ENCODE results near the gene LATS2. TPM values are rescaled to one million over a fixed set of nuclear protein-coding genes. Genes with fewer than 3 reads are reported as not detected.

LATS2 gene
- 7.3 and 14.1 TPM in 2 replicates for total RNA-seq (2014; rRNA removed; shearing (Covaris generic); ENCODE audit: low replicate concordance)

DNA sequence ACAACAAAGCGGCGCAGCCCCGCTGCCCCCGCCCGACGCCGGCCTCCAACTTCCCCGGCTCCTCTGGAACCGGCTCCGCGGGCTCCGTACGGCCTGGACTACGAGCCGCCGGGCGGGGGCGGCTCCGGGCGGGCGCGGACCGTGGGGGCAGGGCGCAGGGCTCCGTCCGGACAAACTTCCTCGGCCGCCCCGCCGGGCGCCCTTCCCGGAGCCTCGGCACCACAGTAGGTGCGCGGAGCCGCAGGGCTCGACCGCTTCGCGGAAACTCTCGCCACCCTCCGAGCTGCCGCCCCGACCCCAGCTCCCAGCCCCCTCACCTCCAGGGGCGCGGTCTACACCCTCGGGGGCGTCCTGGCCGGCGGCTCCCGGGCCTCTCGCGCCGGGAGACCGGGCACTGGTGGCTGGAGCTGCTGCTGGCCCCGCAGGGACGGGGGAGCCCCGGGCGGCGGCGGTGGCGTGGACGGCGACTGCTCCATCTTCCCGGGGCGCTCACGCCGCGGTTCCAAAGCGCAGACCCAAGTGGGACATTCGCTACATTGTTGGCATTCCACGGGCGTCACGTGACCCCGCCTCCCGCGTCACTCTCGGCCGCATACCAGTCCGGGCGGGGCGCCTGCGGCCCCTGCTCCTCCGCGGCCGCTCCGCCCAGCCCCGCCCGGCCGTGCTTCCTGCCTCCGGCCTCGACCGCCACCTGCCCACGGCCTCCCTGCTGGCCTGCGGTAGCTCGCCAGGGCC, at the start of gene LATS2:
Gene LATS2, minus strand, starts transcription at position 558 of the 735 bp plus-strand sequence. CDS start 15,560 bp downstream, outside the sequence.
- in situ Hi-C loops (cut with HindIII; ENCODE audit: low pct_unique_long_range_greater_than_20kb, low sequenced_read_pairs): no loop called here
- DNase-seq (ENCODE audit: low read depth): peak; percentile 85

- in situ Hi-C loops (cut with HindIII; ENCODE audit: low pct_unique_long_range_greater_than_20kb, low sequenced_read_pairs): no loop called here
- DNase-seq (ENCODE audit: low read depth): no peak
Measured at GRCh38 chr13:21109168-21109567, 47.8 kb upstream of the LATS2 start.

GRCh38 chr13:21106089-21106488, 44.7 kb upstream of the LATS2 start:
- in situ Hi-C loops (cut with HindIII; ENCODE audit: low pct_unique_long_range_greater_than_20kb, low sequenced_read_pairs): no loop called here
- DNase-seq (ENCODE audit: low read depth): no peak

- in situ Hi-C loops (cut with HindIII; ENCODE audit: low pct_unique_long_range_greater_than_20kb, low sequenced_read_pairs): no loop called here
- no peak for DNase-seq (ENCODE audit: low read depth)
Measured at GRCh38 chr13:21104199-21105019, 43.0 kb upstream of the LATS2 start.

DNA sequence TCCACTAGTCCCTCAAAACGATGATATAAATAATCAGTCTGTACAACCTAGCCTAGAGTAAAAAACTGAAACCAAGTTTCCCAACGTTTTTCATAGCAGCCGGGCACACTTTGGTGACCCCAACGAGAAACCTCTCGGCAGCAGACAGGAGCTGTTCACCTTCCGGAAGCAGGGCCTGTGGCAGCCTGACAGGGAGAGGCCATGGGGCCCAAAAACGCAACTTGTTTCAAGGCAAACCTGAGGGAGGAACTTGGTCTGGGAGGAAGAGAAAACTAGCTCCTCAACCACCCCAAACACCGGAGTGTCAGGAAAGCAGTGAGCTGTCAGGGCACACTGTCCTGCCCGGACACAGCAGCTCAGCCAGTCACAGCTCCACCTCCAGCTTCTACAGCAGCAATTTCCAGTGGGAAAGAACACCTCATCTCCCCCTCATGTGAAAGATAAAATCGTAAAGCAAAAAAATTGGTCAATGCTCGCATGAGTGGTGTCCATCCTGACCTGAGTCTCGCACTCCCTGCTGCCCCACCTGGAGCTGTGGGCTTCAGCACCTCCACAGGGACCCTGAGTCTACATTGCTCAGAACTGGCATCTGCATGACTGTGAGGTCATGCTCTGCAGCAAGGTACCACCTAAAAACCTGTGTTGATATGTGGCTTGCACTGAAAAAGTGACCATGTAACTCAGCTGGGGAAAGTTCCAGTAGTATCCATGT, 40.6 kb upstream of the LATS2 start:
- no peak for DNase-seq (ENCODE audit: low read depth)
- in situ Hi-C loops (cut with HindIII; ENCODE audit: low pct_unique_long_range_greater_than_20kb, low sequenced_read_pairs): no loop called here

DNA sequence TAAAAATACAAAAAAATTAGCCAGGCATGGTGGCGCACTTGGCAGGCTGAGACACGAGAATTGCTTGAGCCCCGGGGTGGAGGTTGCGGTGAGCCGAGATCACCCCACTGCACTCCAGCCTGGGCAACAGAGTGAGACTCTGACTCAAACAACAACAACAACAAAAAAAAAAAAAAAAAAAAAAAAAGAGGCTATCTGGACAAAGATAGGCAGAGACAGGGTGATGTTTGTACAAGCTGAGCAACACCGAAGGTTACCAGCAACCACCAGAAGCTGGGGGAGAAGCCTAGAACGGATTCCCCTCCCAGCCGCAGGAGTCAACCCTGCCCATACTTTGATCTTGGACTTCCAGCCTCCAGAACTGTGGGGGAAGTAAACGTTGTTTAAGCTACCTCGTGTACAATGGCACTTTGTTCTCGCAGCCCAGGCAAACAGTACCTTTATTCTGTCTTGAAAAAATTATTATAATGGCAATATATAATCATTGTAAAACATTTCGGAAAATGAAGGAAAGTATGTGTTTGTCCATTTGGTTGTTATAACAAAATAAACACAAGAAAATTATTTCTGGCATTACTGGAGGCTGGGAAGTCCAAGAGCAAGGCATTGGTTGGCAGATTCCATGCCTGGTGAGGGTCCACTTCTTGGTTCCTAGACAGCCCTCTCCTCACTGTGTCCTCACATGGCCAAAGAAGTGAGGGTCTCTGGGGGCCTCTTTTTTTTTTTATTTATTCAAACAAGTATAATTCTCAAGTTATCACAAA, 39.8 kb upstream of the LATS2 start:
- in situ Hi-C loops (cut with HindIII; ENCODE audit: low pct_unique_long_range_greater_than_20kb, low sequenced_read_pairs): no loop called here

DNA sequence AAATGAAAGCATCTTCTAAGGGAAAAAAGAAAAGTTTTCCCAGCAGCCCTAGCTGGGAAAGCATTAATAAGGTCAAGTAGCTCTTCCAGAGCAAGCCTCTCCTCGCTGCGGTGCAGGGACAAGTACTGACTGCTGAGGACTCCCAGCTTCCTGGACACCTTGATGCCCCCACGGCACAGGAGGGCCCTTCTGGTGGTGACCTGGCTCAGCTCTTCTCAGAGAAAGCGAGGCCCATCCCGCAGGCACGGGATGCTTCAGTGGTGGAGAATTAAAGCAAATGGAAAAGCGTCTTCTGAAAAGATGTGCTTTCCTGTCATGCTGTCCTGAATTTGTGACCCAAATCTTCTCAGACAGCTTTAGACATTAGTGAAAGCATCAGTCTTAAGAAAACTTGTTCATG, 38.8 kb upstream of the LATS2 start:
- no peak for DNase-seq (ENCODE audit: low read depth)
- in situ Hi-C loops (cut with HindIII; ENCODE audit: low pct_unique_long_range_greater_than_20kb, low sequenced_read_pairs): no loop called here

More for the DNA sequence above, 39.8 kb upstream of the LATS2 start:
- DNase-seq (ENCODE audit: low read depth): no peak

DNA sequence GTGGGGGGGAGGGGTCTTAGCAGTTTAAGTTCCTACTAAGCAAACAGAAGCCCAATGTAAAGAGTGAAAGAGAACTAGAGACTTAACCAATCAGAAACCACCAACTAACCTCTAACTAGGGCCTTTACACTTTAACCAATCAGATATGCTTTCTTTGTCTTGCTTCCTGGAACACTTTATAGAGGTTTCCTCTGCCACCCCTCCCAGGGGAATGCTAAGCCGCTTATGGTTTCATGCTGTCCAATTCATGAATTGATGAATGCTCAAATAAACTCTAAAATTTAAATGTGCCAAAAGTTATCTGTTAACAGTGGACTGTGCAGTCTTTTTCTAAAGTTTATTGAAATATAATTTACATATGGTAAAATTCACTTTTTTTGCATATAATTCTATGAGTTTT, 33.9 kb upstream of the LATS2 start:
- in situ Hi-C loops (cut with HindIII; ENCODE audit: low pct_unique_long_range_greater_than_20kb, low sequenced_read_pairs): no loop called here

DNA sequence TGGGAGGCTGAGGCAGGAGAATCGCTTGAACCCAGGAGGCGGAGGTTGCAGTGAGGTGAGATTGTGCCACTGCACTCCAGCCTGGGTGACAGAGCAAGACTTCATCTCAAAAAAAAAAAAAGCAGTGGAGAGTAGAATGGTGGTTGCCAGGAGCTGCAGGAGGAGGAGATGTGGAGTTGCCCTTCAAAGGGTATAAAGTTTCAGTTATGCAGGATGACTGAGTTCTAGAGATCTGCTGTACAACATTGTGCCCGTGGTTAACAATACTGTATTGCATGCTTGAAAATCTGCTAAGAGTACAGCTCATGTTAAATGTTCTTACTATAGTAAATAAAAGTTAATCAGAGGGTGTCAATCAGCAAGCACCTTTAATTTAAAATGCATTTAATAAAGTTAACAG, 28.4 kb upstream of the LATS2 start:
- in situ Hi-C loops (cut with HindIII; ENCODE audit: low pct_unique_long_range_greater_than_20kb, low sequenced_read_pairs): no loop called here
- no peak for DNase-seq (ENCODE audit: low read depth)

More for the DNA sequence above, 33.9 kb upstream of the LATS2 start:
- no peak for DNase-seq (ENCODE audit: low read depth)

- DNase-seq (ENCODE audit: low read depth): no peak
- in situ Hi-C loops (cut with HindIII; ENCODE audit: low pct_unique_long_range_greater_than_20kb, low sequenced_read_pairs): no loop called here
Measured at GRCh38 chr13:21088534-21088933, 27.1 kb upstream of the LATS2 start.

DNA sequence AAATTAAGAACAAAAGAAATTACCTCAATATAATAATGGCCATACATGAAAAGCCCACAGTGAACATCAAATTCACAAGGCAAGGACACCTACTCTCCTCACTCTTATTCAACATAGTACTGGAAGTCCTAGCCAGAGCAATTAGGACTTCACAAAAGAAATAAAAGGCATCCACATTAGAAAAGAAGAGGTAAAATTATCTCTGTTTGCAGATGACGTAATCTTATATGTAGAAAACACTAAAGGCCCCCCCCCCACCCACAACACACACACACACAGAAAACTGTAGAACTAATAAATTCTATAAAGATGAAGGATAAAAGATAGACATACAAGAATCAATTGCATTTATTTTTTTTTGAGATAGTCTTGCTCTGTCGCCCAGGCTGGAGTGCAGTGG, 25.5 kb upstream of the LATS2 start:
- DNase-seq (ENCODE audit: low read depth): no peak
- in situ Hi-C loops (cut with HindIII; ENCODE audit: low pct_unique_long_range_greater_than_20kb, low sequenced_read_pairs): no loop called here

DNA sequence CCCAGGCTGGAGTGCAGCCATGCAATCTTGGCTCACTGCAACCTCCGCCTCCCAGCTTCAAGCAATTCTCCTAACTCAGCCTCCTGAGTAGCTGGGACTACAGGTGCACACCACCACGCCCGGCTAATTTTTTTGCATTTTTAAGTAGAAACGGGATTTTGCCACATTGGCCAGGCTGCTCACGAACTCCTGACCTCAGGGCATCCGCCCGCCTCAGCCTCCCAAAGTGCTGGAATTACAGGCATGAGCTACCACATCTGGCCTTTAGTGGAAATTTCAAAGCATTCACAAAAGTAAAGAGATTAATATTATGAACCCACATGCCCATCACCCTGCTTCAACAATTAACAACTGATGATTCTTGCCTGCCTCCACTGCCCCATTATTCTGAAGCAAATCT, 20.5 kb upstream of the LATS2 start:
- no peak for DNase-seq (ENCODE audit: low read depth)
- in situ Hi-C loops (cut with HindIII; ENCODE audit: low pct_unique_long_range_greater_than_20kb, low sequenced_read_pairs): no loop called here

DNA sequence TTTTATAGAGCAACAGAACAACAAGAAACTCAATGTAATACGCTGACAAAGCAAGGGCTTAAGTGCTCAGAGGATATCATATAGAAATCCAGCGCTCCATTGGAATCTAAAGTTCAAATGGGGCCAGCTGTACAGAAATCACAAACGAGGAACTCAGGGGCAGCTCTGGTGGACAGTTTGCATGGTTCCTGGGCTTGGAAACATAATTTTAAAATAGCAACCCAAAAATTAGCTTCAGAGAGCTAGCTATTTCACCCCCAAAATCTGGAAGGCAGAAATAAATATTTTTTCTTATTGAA, 19.2 kb upstream of the LATS2 start:
- no peak for DNase-seq (ENCODE audit: low read depth)
- in situ Hi-C loops (cut with HindIII; ENCODE audit: low pct_unique_long_range_greater_than_20kb, low sequenced_read_pairs): no loop called here

DNA sequence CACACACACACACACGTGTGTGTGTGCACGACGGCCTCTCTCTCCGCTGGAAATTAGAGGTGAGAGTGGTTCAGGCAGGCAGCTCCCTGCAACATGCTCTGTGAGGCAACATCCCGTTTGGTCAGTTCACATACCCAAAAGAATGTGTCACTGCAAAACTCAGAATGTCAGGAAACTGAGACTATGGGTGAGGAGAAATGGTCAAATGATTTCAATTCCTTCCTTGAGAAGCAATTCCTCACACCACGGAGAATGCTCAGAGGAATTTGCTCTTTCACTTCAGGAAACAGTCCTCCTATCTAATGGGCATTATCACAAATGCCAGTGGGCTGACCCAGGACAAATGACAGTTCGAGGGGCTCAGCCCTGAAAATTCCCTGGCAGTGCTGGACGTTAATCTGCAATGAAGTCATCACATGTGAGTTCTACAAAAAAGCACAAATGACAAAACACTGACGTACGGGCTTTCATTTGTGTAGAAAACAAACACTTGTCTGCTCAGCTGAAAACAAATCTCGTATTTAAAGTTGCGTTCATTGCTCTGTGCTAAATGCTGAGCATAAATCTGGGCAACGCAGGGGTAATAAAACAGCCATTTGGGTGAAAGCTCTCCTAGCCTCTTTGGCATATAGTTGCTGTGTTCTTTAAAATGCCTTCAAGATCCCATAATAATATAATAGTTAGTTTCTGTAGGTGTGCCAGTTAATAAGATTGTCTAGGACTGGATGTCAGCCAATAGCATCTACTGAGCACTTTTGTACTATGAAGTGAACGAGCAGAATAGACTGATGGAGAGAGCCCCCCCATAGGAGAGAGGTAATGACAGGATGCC, 18.6 kb upstream of the LATS2 start:
- in situ Hi-C loops (cut with HindIII; ENCODE audit: low pct_unique_long_range_greater_than_20kb, low sequenced_read_pairs): no loop called here
- no peak for DNase-seq (ENCODE audit: low read depth)

- in situ Hi-C loops (cut with HindIII; ENCODE audit: low pct_unique_long_range_greater_than_20kb, low sequenced_read_pairs): no loop called here
- no peak for DNase-seq (ENCODE audit: low read depth)
Measured at GRCh38 chr13:21079221-21079620, 17.8 kb upstream of the LATS2 start.

DNA sequence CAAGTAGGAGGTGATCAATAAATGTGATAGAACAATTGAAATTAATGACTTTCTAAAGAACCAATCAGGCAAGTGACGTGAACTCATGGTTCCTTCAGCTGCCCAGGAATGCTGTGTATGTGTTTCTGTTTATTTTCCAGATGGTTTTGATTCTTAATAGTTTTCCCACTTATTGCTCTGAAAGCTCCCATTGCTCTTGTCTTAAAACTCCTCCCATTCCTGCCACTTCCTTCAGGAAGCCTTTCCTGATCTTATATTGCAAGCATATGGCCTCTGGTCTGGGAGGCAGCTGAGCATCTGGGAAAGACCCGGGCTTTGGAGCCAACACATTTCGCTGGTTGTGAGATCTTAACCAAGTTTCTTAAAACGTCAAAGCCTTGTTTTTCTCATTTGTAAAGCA, 17.1 kb upstream of the LATS2 start:
- in situ Hi-C loops (cut with HindIII; ENCODE audit: low pct_unique_long_range_greater_than_20kb, low sequenced_read_pairs): no loop called here
- DNase-seq (ENCODE audit: low read depth): no peak

- in situ Hi-C loops (cut with HindIII; ENCODE audit: low pct_unique_long_range_greater_than_20kb, low sequenced_read_pairs): no loop called here
- no peak for DNase-seq (ENCODE audit: low read depth)
Measured at GRCh38 chr13:21077788-21078353, 16.5 kb upstream of the LATS2 start.
